Neural progenitor cell (in vitro differentiated cells): ENCODE measurements around the gene SLAMF8. TPM values are rescaled to one million over a fixed set of nuclear protein-coding genes. Genes with fewer than 3 reads are reported as not detected.

ENCODE experiments used
- DNase-seq: peaks from one replicate; pipeline ENCODE4 v3.0.0-alpha.2; 2016; ENCODE audit warnings: low spot score
- H2AFZ ChIP-seq: fragments of 200-600 bp; sonication (generic); replicated peaks from 2 replicates; pipeline ENCODE4 v1.6.1; 2016; ENCODE audit warnings: antibody characterized with exemption
- H3F3A ChIP-seq: fragments of 200-600 bp; sonication (generic); 2 replicates; pipeline ENCODE4 v1.6.1; 2016; ENCODE audit warnings: antibody characterized with exemption, low read depth
- H3K27ac ChIP-seq: fragments of 200-600 bp; sonication (generic); 2 replicates; pipeline ENCODE4 v1.5.1; 2016; ENCODE audit warnings: mild to moderate bottlenecking
- H3K27me3 ChIP-seq: fragments of 200-600 bp; sonication (generic); 2 replicates; pipeline ENCODE4 v1.6.1; 2016; ENCODE audit warnings: mild to moderate bottlenecking, moderate library complexity
- H3K36me3 ChIP-seq: fragments of 200-600 bp; sonication (generic); 2 replicates; pipeline ENCODE4 v1.5.1; 2016
- H3K4me1 ChIP-seq: fragments of 200-600 bp; sonication (generic); 2 replicates; pipeline ENCODE4 v1.6.1; 2016; ENCODE audit warnings: mixed run types
- H3K4me2 ChIP-seq: fragments of 200-600 bp; sonication (generic); 2 replicates; pipeline ENCODE4 v1.6.1; 2016
- H3K4me3 ChIP-seq: fragments of 200-600 bp; sonication (generic); 2 replicates; pipeline ENCODE4 v1.5.1; 2016
- H3K79me2 ChIP-seq: fragments of 200-600 bp; sonication (generic); 2 replicates; pipeline ENCODE4 v1.6.1; 2016; ENCODE audit warnings: low read depth
- H3K9ac ChIP-seq: fragments of 200-600 bp; sonication (generic); 2 replicates; pipeline ENCODE4 v1.6.1; 2016
- H3K9me3 ChIP-seq: fragments of 200-600 bp; sonication (generic); 2 replicates; pipeline ENCODE4 v1.5.1; 2016; ENCODE audit warnings: low read depth
- H4K20me1 ChIP-seq: fragments of 200-600 bp; sonication (generic); 2 replicates; pipeline ENCODE4 v1.6.1; 2016; ENCODE audit warnings: low read depth
- H3K27ac Mint-ChIP-seq: 3 replicates; pipeline ENCODE4 v1.8.0; 2021; ENCODE audit warnings: mixed read lengths
- H3K27me3 Mint-ChIP-seq: 2 replicates; pipeline ENCODE4 v1.8.0; 2022; ENCODE audit warnings: low read depth, mild to moderate bottlenecking, inconsistent platforms, moderate library complexity, mixed read lengths; ENCODE audit not compliant: insufficient read depth
- H3K36me3 Mint-ChIP-seq: 3 replicates; pipeline ENCODE4 v1.8.0; 2021; ENCODE audit warnings: mixed read lengths
- H3K4me1 Mint-ChIP-seq: 3 replicates; pipeline ENCODE4 v1.8.0; 2021; ENCODE audit warnings: mixed read lengths
- H3K4me3 Mint-ChIP-seq: 3 replicates; pipeline ENCODE4 v1.8.0; 2021; ENCODE audit warnings: mild to moderate bottlenecking, moderate library complexity, mixed read lengths
- H3K9me3 Mint-ChIP-seq: 3 replicates; pipeline ENCODE4 v1.8.0; 2020; ENCODE audit warnings: mixed read lengths
- CTCF ChIP-seq: fragments of 200-600 bp; sonication (generic); IDR thresholded peaks from 2 replicates; pipeline ENCODE4 v1.5.1; 2017; ENCODE audit warnings: antibody characterized with exemption, mild to moderate bottlenecking
- EZH2 ChIP-seq: fragments of 200-600 bp; sonication (generic); IDR thresholded peaks from 2 replicates; pipeline ENCODE4 v1.6.1; 2017; ENCODE audit warnings: antibody characterized with exemption, mild to moderate bottlenecking, moderate library complexity
- EZH2phosphoT487 ChIP-seq: fragments of 200-600 bp; sonication (generic); IDR thresholded peaks from 2 replicates; pipeline ENCODE4 v1.6.1; 2017; ENCODE audit warnings: antibody characterized with exemption
- total RNA-seq: library from RNA; depleted of rRNA; stranded (reverse); fragments of >200 nt; gene quantifications from 2 replicates; pipeline ENCODE4 v1.2.3, GENCODE V29; 2015; ENCODE audit warnings: low replicate concordance

SLAMF8 gene
- total RNA-seq, 1 donor from 2014 or later: not detected

- Mint-ChIP-seq H3K27ac (no peak overlapping the region), H3K27me3 (peaks cover 7% of the 10 kb centered on the region), H3K4me1 (peaks cover 14% of the 10 kb centered on the region), H3K9me3 (no peaks in the 10 kb centered on the region), H3K36me3 (no peaks in the 10 kb centered on the region), H3K4me3 (no peak overlapping the region)
- TF ChIP-seq EZH2 (no peak), CTCF (no peak), EZH2phosphoT487 (no peak)
- H3K9me3 ChIP-seq: no peaks in the 10 kb centered on the region
- no peaks in the 10 kb centered on the region for H3K4me1 ChIP-seq
- no peak for DNase-seq
- no peaks in the 10 kb centered on the region for H3F3A ChIP-seq
- H3K79me2 ChIP-seq: no peaks in the 10 kb centered on the region
- no peak overlapping the region for H3K4me3 ChIP-seq
- no peaks in the 10 kb centered on the region for H3K27me3 ChIP-seq
- H3K4me2 ChIP-seq: no peak overlapping the region
- H3K36me3 ChIP-seq: no peaks in the 10 kb centered on the region
- H4K20me1 ChIP-seq: no peaks in the 10 kb centered on the region
- H3K27ac ChIP-seq: no peak overlapping the region
- H2AFZ ChIP-seq: no peak overlapping the region
- no peak overlapping the region for H3K9ac ChIP-seq
Measured at GRCh38 chr1:159872891-159873290, 46.2 kb downstream of the SLAMF8 start.

- H3K27me3 ChIP-seq: no peaks in the 10 kb centered on the region
- no peak overlapping the region for H2AFZ ChIP-seq
- no peak overlapping the region for H3K27ac ChIP-seq
- H3K9ac ChIP-seq: no peak overlapping the region
- H3K36me3 ChIP-seq: no peaks in the 10 kb centered on the region
- H3K4me1 ChIP-seq: no peaks in the 10 kb centered on the region
- H3K4me3 Mint-ChIP-seq: no peak overlapping the region
- no peaks in the 10 kb centered on the region for H3K36me3 Mint-ChIP-seq
- no peak overlapping the region for H3K4me2 ChIP-seq
- TF ChIP-seq EZH2: no peak
- TF ChIP-seq EZH2phosphoT487: no peak
- TF ChIP-seq CTCF: no peak
- no peaks in the 10 kb centered on the region for H3K9me3 Mint-ChIP-seq
- no peak for DNase-seq
- no peaks in the 10 kb centered on the region for H3F3A ChIP-seq
- no peak overlapping the region for H3K4me3 ChIP-seq
- H3K4me1 Mint-ChIP-seq: peaks cover 9% of the 10 kb centered on the region
- H3K27ac Mint-ChIP-seq: no peak overlapping the region
- H3K27me3 Mint-ChIP-seq: peaks cover 7% of the 10 kb centered on the region
- H4K20me1 ChIP-seq: no peaks in the 10 kb centered on the region
- H3K79me2 ChIP-seq: no peaks in the 10 kb centered on the region
- H3K9me3 ChIP-seq: no peaks in the 10 kb centered on the region
Measured at GRCh38 chr1:159873530-159874143, 47.0 kb downstream of the SLAMF8 start.

GRCh38 chr1:159877695-159878444 is 51.2 kb downstream of the SLAMF8 start:
- Histone ChIP-seq H3K4me3 (no peak overlapping the region), H3K4me1 (no peaks in the 10 kb centered on the region), H3K9ac (no peak overlapping the region), H3K79me2 (no peaks in the 10 kb centered on the region), H2AFZ (no peak overlapping the region), H3K27me3 (no peaks in the 10 kb centered on the region), H3K9me3 (no peaks in the 10 kb centered on the region), H3K36me3 (no peaks in the 10 kb centered on the region), H3K27ac (no peak overlapping the region), H4K20me1 (no peaks in the 10 kb centered on the region), H3F3A (no peaks in the 10 kb centered on the region), H3K4me2 (no peak overlapping the region)
- peaks cover 6% of the 10 kb centered on the region for H3K27me3 Mint-ChIP-seq
- no peaks in the 10 kb centered on the region for H3K9me3 Mint-ChIP-seq
- H3K4me3 Mint-ChIP-seq: no peak overlapping the region
- TF ChIP-seq EZH2 (no peak), EZH2phosphoT487 (no peak), CTCF (no peak)
- no peaks in the 10 kb centered on the region for H3K4me1 Mint-ChIP-seq
- DNase-seq: no peak
- H3K36me3 Mint-ChIP-seq: no peaks in the 10 kb centered on the region
- no peak overlapping the region for H3K27ac Mint-ChIP-seq
